Measurements from ENCODE around the gene ST3GAL4. TPM values are rescaled to one million over a fixed set of nuclear protein-coding genes. Genes with fewer than 3 reads are reported as not detected.

The ST3GAL4 gene
- polyA plus RNA-seq, 2 of the 4 experiments (the other 2 are of a cell fraction): 11.9 to 17.5 TPM

DNA sequence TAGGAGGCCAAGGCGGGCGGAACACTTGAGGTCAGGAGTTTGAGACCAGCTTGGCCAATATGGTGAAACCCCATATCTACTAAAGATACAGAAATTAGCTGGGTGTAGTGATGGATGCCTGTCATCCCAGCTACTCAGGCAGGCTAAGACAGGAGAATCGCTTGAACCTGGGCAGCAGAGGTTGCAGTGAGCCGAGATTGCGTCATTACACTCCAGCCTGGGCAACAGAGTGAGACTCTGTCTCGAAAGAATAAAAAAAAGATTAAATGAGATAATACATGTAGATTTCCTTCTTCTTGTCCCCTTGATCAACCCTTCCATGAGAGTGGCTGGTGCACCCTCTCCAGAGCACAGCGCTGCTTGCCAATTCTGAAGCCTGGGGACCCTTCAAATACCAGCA lies 106.9 kb downstream of the ST3GAL4 start:
- FAIRE-seq (no peak), DNase-seq (ENCODE audit: low read depth in 1 of 2, low spot score in 1 of 2) (no peak), ATAC-seq (no peak)
- Histone ChIP-seq H3K27ac (no peak overlapping the region), H3K4me2 (no peak overlapping the region), H3K9me3 (no peaks in the 10 kb centered on the region), H3K4me1 (no peaks in the 10 kb centered on the region), H3K4me3 (no peak overlapping the region)
- POLR2A ChIA-PET: no interaction called here
- WGBS (ENCODE audit: missing lambda C conversion rate): 91% methylated on average over 7 of the region's 7 CpGs
- CTCF ChIA-PET: interaction anchor here (1.5 to 4.5 kb wide), 2 partner anchors 18 kb away, joined by 5 to 22 read pairs; no protein-coding TSS in a partner anchor
- TF ChIP-seq PHF8 (IDR thresholded peaks at IDR 0.05; ENCODE audit: borderline replicate concordance, low read depth) (no peak), CHD2 (IDR thresholded peaks at IDR 0.05; ENCODE audit: low read length, partially characterized antibody) (no peak), ZC3H11A (IDR thresholded peaks at IDR 0.05) (no peak), SREBF2 (IDR thresholded peaks at IDR 0.05) (no peak), BHLHE40 (IDR thresholded peaks at IDR 0.05; ENCODE audit: low read depth, low read length) (no peak)
- TF ChIP-seq, protein P1, sequence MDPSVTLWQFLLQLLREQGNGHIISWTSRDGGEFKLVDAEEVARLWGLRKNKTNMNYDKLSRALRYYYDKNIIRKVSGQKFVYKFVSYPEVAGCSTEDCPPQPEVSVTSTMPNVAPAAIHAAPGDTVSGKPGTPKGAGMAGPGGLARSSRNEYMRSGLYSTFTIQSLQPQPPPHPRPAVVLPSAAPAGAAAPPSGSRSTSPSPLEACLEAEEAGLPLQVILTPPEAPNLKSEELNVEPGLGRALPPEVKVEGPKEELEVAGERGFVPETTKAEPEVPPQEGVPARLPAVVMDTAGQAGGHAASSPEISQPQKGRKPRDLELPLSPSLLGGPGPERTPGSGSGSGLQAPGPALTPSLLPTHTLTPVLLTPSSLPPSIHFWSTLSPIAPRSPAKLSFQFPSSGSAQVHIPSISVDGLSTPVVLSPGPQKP (IDR thresholded peaks at IDR 0.05; ENCODE audit: low read depth, low read length): no peak

Small RNA genes within 50 kb of the gene (small RNA-seq; reads per million reads assigned to genes)
- 0 to 0.43 (median 0) reads per million in 6 experiments for gene AP001318.3

Other genes with a start within 250 kb of the ST3GAL4 start
- gene RPUSD4, start 144.0 kb upstream of the ST3GAL4 start, polyA plus RNA-seq (2011; rRNA removed): 16.2 and 20.6 TPM in 2 replicates
- gene RPUSD4, start 144.0 kb upstream of the ST3GAL4 start, polyA plus RNA-seq (2017; fragmentation: RNase III; extraction: RNeasy Plus Mini Kit Qiagen cat#74134 plus additional on column Dnase treatment): 15.4 to 18.1 TPM (median 16.4 TPM) in 3 replicates
- 21.3 and 23.9 TPM in 2 replicates for gene FAM118B, start 143.9 kb upstream of the ST3GAL4 start, polyA plus RNA-seq (2011; rRNA removed)
- 14.5 to 15.1 TPM (median 14.9 TPM) in 3 replicates for gene FAM118B, start 143.9 kb upstream of the ST3GAL4 start, polyA plus RNA-seq (2017; fragmentation: RNase III; extraction: RNeasy Plus Mini Kit Qiagen cat#74134 plus additional on column Dnase treatment)
- gene SRPRA, start 86.8 kb upstream of the ST3GAL4 start, polyA plus RNA-seq (2011; rRNA removed): 92.2 and 99.6 TPM in 2 replicates
- 43.1 to 47.1 TPM (median 45.1 TPM) in 3 replicates for gene SRPRA, start 86.8 kb upstream of the ST3GAL4 start, polyA plus RNA-seq (2017; fragmentation: RNase III; extraction: RNeasy Plus Mini Kit Qiagen cat#74134 plus additional on column Dnase treatment)
- gene FOXRED1, start 86.5 kb upstream of the ST3GAL4 start, polyA plus RNA-seq (2011; rRNA removed): 22.7 and 23.8 TPM in 2 replicates
- 27.8 to 30.1 TPM (median 28.9 TPM) in 3 replicates for gene FOXRED1, start 86.5 kb upstream of the ST3GAL4 start, polyA plus RNA-seq (2017; fragmentation: RNase III; extraction: RNeasy Plus Mini Kit Qiagen cat#74134 plus additional on column Dnase treatment)
- 4.5 and 7.4 TPM in 2 replicates for gene TIRAP, start 72.6 kb upstream of the ST3GAL4 start, polyA plus RNA-seq (2011; rRNA removed)
- 4.5 to 5.4 TPM (median 4.9 TPM) in 3 replicates for gene TIRAP, start 72.6 kb upstream of the ST3GAL4 start, polyA plus RNA-seq (2017; fragmentation: RNase III; extraction: RNeasy Plus Mini Kit Qiagen cat#74134 plus additional on column Dnase treatment)
- gene DCPS, start 51.6 kb upstream of the ST3GAL4 start, polyA plus RNA-seq (2011; rRNA removed): 21.3 and 23.0 TPM in 2 replicates
- gene DCPS, start 51.6 kb upstream of the ST3GAL4 start, polyA plus RNA-seq (2017; fragmentation: RNase III; extraction: RNeasy Plus Mini Kit Qiagen cat#74134 plus additional on column Dnase treatment): 17.0 to 17.9 TPM (median 17.8 TPM) in 3 replicates

Measured in A549 (cell line).